ENCODE data around the gene SP5. TPM values are rescaled to one million over a fixed set of nuclear protein-coding genes. Genes with fewer than 3 reads are reported as not detected.

The SP5 gene
- total and polyA plus RNA-seq, 9 donors = 0.20 to 2.9 (median 0.79) TPM; not detected in 1

DNA sequence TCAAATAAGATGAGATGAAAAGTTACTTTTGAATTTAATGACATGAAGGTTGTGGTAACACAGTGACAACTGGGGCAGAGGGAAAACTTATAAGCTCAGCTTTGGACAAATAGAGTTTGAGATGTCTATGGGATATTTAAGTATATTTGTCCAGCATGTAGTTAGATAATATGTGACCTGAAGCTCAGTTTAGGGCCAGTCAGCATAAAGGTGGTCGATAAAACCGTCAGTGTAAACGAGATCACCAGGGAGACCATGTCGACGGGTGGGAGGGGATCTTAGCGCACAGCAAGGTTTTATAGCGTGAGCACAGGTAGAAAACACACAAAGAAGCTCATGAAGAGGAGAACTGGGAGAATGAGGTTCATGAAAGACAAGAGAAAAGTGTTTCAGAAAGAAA lies 47.6 kb downstream of the SP5 start:
- TF ChIP-seq, protein P1, sequence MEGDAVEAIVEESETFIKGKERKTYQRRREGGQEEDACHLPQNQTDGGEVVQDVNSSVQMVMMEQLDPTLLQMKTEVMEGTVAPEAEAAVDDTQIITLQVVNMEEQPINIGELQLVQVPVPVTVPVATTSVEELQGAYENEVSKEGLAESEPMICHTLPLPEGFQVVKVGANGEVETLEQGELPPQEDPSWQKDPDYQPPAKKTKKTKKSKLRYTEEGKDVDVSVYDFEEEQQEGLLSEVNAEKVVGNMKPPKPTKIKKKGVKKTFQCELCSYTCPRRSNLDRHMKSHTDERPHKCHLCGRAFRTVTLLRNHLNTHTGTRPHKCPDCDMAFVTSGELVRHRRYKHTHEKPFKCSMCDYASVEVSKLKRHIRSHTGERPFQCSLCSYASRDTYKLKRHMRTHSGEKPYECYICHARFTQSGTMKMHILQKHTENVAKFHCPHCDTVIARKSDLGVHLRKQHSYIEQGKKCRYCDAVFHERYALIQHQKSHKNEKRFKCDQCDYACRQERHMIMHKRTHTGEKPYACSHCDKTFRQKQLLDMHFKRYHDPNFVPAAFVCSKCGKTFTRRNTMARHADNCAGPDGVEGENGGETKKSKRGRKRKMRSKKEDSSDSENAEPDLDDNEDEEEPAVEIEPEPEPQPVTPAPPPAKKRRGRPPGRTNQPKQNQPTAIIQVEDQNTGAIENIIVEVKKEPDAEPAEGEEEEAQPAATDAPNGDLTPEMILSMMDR (IDR thresholded peaks at IDR 0.05) = no peak
- no peak for TF ChIP-seq POLR2A (IDR thresholded peaks at IDR 0.05)
- no peak for TF ChIP-seq EP300 (IDR thresholded peaks at IDR 0.05)
- no peak for DNase-seq
- Histone ChIP-seq H3K27me3 (no peaks in the 10 kb centered on the region), H3K9me3 (no peaks in the 10 kb centered on the region), H3K4me1 (ENCODE audit: insufficient read depth) (no peaks in the 10 kb centered on the region), H3K4me3 (no peak overlapping the region), H3K27ac (no peak overlapping the region), H3K36me3 (no peaks in the 10 kb centered on the region)
- intact Hi-C loops (cut with DNase I) = no loop called here
- WGBS, 3 donors = 73 to 77% (median 75%) methylated on average over 7 of the region's 7 CpGs

GRCh38 chr2:170763232-170763631 lies 48.1 kb downstream of the SP5 start:
- intact Hi-C loops (cut with DNase I) = no loop called here
- Histone ChIP-seq H3K9me3 (no peaks in the 10 kb centered on the region), H3K36me3 (no peaks in the 10 kb centered on the region), H3K27me3 (no peaks in the 10 kb centered on the region), H3K27ac (no peak overlapping the region), H3K4me1 (ENCODE audit: insufficient read depth) (no peaks in the 10 kb centered on the region), H3K4me3 (no peak overlapping the region)
- WGBS, 3 donors = 85 to 89% (median 88%) methylated on average over 4 of the region's 4 CpGs
- no peak for DNase-seq
- TF ChIP-seq POLR2A (IDR thresholded peaks at IDR 0.05) (no peak), EP300 (IDR thresholded peaks at IDR 0.05) (no peak)
- TF ChIP-seq, protein P1 (IDR thresholded peaks at IDR 0.05) = no peak

- 13 to 25% (median 18%) methylated on average over 2 of the region's 2 CpGs for WGBS, 3 donors
- no peaks in the 10 kb centered on the region for H3K9me3 ChIP-seq
- H3K27me3 ChIP-seq = no peaks in the 10 kb centered on the region
- intact Hi-C loops (cut with DNase I) = no loop called here
- no peaks in the 10 kb centered on the region for H3K4me1 ChIP-seq (ENCODE audit: insufficient read depth)
- H3K4me3 ChIP-seq = no peak overlapping the region
- no peaks in the 10 kb centered on the region for H3K36me3 ChIP-seq
- TF ChIP-seq POLR2A (IDR thresholded peaks at IDR 0.05) (no peak), EP300 (IDR thresholded peaks at IDR 0.05) (no peak)
- TF ChIP-seq, protein P1 (IDR thresholded peaks at IDR 0.05) = no peak
- DNase-seq = no peak
- H3K27ac ChIP-seq = no peak overlapping the region
Measured at GRCh38 chr2:170764880-170765261, 49.7 kb downstream of the SP5 start.

DNA sequence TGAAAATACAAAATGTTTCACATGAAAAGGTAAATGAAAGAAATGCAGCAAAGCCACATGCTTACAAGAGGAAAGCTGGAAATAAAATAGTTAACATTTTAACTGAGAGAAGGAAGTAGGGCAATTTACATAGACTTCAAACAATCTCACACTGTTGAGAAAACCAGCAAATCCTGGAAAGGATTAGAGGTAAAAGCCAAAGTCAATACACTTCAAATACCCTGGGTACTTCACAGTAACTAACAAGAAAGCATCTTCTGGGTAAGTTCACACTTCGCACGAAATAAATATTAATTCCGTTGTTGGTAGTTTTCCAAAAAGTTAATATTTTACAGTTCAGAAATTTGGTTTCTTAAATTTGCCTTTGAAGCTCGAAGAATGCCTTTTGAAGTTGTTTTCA lies 51.6 kb downstream of the SP5 start:
- Histone ChIP-seq H3K4me3 (no peak overlapping the region), H3K36me3 (no peaks in the 10 kb centered on the region), H3K4me1 (ENCODE audit: insufficient read depth) (no peaks in the 10 kb centered on the region), H3K27ac (no peak overlapping the region), H3K27me3 (no peaks in the 10 kb centered on the region), H3K9me3 (no peaks in the 10 kb centered on the region)
- intact Hi-C loops (cut with DNase I) = no loop called here
- TF ChIP-seq EP300 (IDR thresholded peaks at IDR 0.05) (no peak), POLR2A (IDR thresholded peaks at IDR 0.05) (no peak)
- TF ChIP-seq, protein P1 (IDR thresholded peaks at IDR 0.05) = no peak
- 34 to 42% (median 35%) methylated on average over 4 of the region's 4 CpGs for WGBS, 3 donors
- no peak for DNase-seq

Small RNA genes within 50 kb of the gene (small RNA-seq; reads per million reads assigned to genes)
- not detected for gene RF02271

Other genes starting within 250 kb of the SP5 start
- 1 to 10 TPM in 5 of 7 donors, under 1 TPM in 1, not detected in 1; 0.99 to 3.2 (median 1.3) TPM for gene ERICH2, start 55.0 kb downstream of the SP5 start, total RNA-seq
- gene ERICH2, start 55.0 kb downstream of the SP5 start, polyA plus RNA-seq = 1 to 10 TPM in 1 of 2 donors, under 1 TPM in 1; 0.23 to 2.4 TPM
- under 1 TPM in 6 of 7 donors, not detected in 1; 0.22 to 0.36 (median 0.29) TPM for gene GAD1, start 101.5 kb downstream of the SP5 start, total RNA-seq
- gene GAD1, start 101.5 kb downstream of the SP5 start, polyA plus RNA-seq = under 1 TPM; 0.57 to 0.77 TPM
- 10 to 100 TPM; 23.8 to 89.2 (median 71.0) TPM for gene GORASP2, start 213.9 kb downstream of the SP5 start, total RNA-seq
- 100 to 1,000 TPM in 1 of 2 donors, 10 to 100 TPM in 1; 41.7 to 132 TPM for gene GORASP2, start 213.9 kb downstream of the SP5 start, polyA plus RNA-seq